Panc1 (cell line): Measurements from ENCODE around the gene SMC6.

Experiments
- CTCF ChIP-seq: fragments of 450-650 bp; IDR thresholded peaks from 2 replicates; pipeline ENCODE4 v1.5.1; 2017; ENCODE audit warnings: mild to moderate bottlenecking
- POLR2AphosphoS5 ChIP-seq: IDR thresholded peaks from 2 replicates; pipeline ENCODE4 v1.6.1; 2012; ENCODE audit warnings: mild to moderate bottlenecking, low read depth, low read length, moderate library complexity
- REST ChIP-seq, 2 experiments: IDR thresholded peaks; 2 replicates each; pipeline ENCODE4 v1.6.1; 2011 to 2012; ENCODE audit warnings: low read depth in 2 of 2, control low read depth in 1 of 2, low read length in 1 of 2, mild to moderate bottlenecking in 1 of 2, moderate library complexity in 1 of 2; ENCODE audit not compliant: insufficient read depth in 1 of 2

GRCh38 chr2:17662723-17663122 lies 90.9 kb downstream of the SMC6 start:
- TF ChIP-seq CTCF (no peak), REST (IDR thresholded peaks at IDR 0.05; ENCODE audit: insufficient read depth in 1 of 2, low read depth in 2 of 2, low read length in 1 of 2) (no peak), POLR2AphosphoS5 (no peak)
